SU-DHL-6 (cell line): ENCODE measurements around the gene CT47B1.
"Not testable (repeated sequence)": the region's sequence is repeated elsewhere in the genome, so short reads cannot be mapped to it uniquely, and the experiment has no call there.

ENCODE experiments used
- H2AFZ ChIP-seq: fragments of 200-600 bp; sonication (generic); 2 replicates; pipeline ENCODE4 v1.6.1; 2014; ENCODE audit warnings: low read depth, mild to moderate bottlenecking, moderate library complexity, mixed read lengths, antibody characterized with exemption, low read length; ENCODE audit not compliant: severe bottlenecking
- H3F3A ChIP-seq: fragments of 200-600 bp; shearing (Covaris generic); 2 replicates; pipeline ENCODE4 v1.6.0; 2016; ENCODE audit warnings: antibody characterized with exemption, mild to moderate bottlenecking; ENCODE audit not compliant: insufficient read depth
- H3K27ac ChIP-seq: fragments of 200-600 bp; sonication (generic); 2 replicates; pipeline ENCODE4 v1.5.1; 2016; ENCODE audit warnings: low read depth, mild to moderate bottlenecking, low read length, moderate library complexity, mixed read lengths
- H3K27me3 ChIP-seq: fragments of 200-600 bp; sonication (generic), shearing (Covaris generic); 2 replicates; pipeline ENCODE4 v1.6.0; 2014; ENCODE audit warnings: mild to moderate bottlenecking, low read length
- H3K36me3 ChIP-seq: fragments of 200-600 bp; sonication (generic); 2 replicates; pipeline ENCODE4 v1.6.1; 2014; ENCODE audit warnings: mild to moderate bottlenecking, low read length, mixed read lengths
- H3K4me2 ChIP-seq: fragments of 300-600, 200-600 bp; shearing (Covaris generic), sonication (generic); 2 replicates; pipeline ENCODE4 v1.6.0; 2014; ENCODE audit warnings: low read length, low read depth, mild to moderate bottlenecking; ENCODE audit not compliant: poor library complexity, severe bottlenecking
- H3K4me3 ChIP-seq: fragments of 200-600 bp; sonication (generic); 2 replicates; pipeline ENCODE4 v1.5.1; 2014; ENCODE audit warnings: antibody characterized with exemption, low read length, mild to moderate bottlenecking, mixed read lengths; ENCODE audit not compliant: insufficient read depth, poor library complexity, severe bottlenecking
- H3K79me2 ChIP-seq: fragments of 200-600 bp; sonication (generic); 2 replicates; pipeline ENCODE4 v1.6.1; 2014; ENCODE audit warnings: mild to moderate bottlenecking, low read length, moderate library complexity; ENCODE audit not compliant: insufficient read depth
- H3K9ac ChIP-seq: fragments of 200-600 bp; sonication (generic); 2 replicates; pipeline ENCODE4 v1.7.0; 2014; ENCODE audit warnings: mild to moderate bottlenecking, low read length
- H3K9me2 ChIP-seq: fragments of 200-600 bp; sonication (generic); replicated peaks from 2 replicates; pipeline ENCODE4 v1.6.1; 2014; ENCODE audit warnings: low read length; ENCODE audit not compliant: insufficient read depth
- H3K9me3 ChIP-seq: fragments of 200-600 bp; sonication (generic); 2 replicates; pipeline ENCODE4 v1.6.1; 2014; ENCODE audit warnings: low read length, mixed read lengths; ENCODE audit not compliant: insufficient read depth
- H4K20me1 ChIP-seq: fragments of 200-600 bp; sonication (generic); 2 replicates; pipeline ENCODE4 v1.6.1; 2014; ENCODE audit warnings: low read depth, mild to moderate bottlenecking, antibody characterized with exemption, low read length, moderate library complexity, mixed read lengths
- CTCF ChIP-seq: fragments of 200-600 bp; sonication (generic); IDR thresholded peaks from one replicate; pipeline ENCODE4 v1.5.1; 2017; ENCODE audit warnings: antibody characterized with exemption, mild to moderate bottlenecking, low read length, moderate library complexity; ENCODE audit not compliant: insufficient read depth, poor library complexity, severe bottlenecking
- EZH2phosphoT487 ChIP-seq: fragments of 200-600 bp; sonication (generic), shearing (Covaris generic); conservative IDR thresholded peaks from 2 replicates; pipeline ENCODE4 v1.6.1; 2018; ENCODE audit warnings: mild to moderate bottlenecking, antibody characterized with exemption, low read length, moderate library complexity, mixed read lengths

Gene CT47B1

GRCh38 chrX:120875766-120876165 lies at the start of gene CT47B1:
Gene CT47B1 (minus strand): TSS chrX:120875866. CDS start chrX:120875670, 196 bp downstream.
- H3K4me2 ChIP-seq, H3K27ac ChIP-seq, H3K36me3 ChIP-seq: not testable (repeated sequence)

GRCh38 chrX:120874678-120875557 lies 748 bp downstream of the CT47B1 start:
- Histone ChIP-seq H4K20me1 (no peaks in the 10 kb centered on the region), H3K36me3 (no peaks in the 10 kb centered on the region), H3K79me2 (no peaks in the 10 kb centered on the region), H3K4me3 (no peak overlapping the region), H3K4me2 (no peak overlapping the region), H3K9me3 (no peaks in the 10 kb centered on the region), H2AFZ (no peak overlapping the region), H3F3A (no peaks in the 10 kb centered on the region), H3K9me2 (no peaks in the 10 kb centered on the region), H3K9ac (no peak overlapping the region), H3K27ac (no peak overlapping the region), H3K27me3 (no peaks in the 10 kb centered on the region)
- no peak for TF ChIP-seq EZH2phosphoT487
- no peak for TF ChIP-seq CTCF

More at GRCh38 chrX:120875766-120876165, at the start of gene CT47B1:
- not testable (repeated sequence) for H3K9ac ChIP-seq, H3K79me2 ChIP-seq, H2AFZ ChIP-seq, H3K9me2 ChIP-seq, H4K20me1 ChIP-seq, H3K27me3 ChIP-seq, H3K4me3 ChIP-seq, H3F3A ChIP-seq, H3K9me3 ChIP-seq

GRCh38 chrX:120857240-120857639 lies 18.4 kb downstream of the CT47B1 start:
- Histone ChIP-seq H3K9ac (no peak overlapping the region), H3K27me3 (no peaks in the 10 kb centered on the region), H3K27ac (no peak overlapping the region), H3K4me2 (no peak overlapping the region), H3K4me3 (no peak overlapping the region), H3K36me3 (no peaks in the 10 kb centered on the region), H4K20me1 (no peaks in the 10 kb centered on the region), H2AFZ (no peak overlapping the region), H3F3A (no peaks in the 10 kb centered on the region), H3K9me3 (no peaks in the 10 kb centered on the region), H3K79me2 (no peaks in the 10 kb centered on the region), H3K9me2 (no peaks in the 10 kb centered on the region)
- TF ChIP-seq EZH2phosphoT487 (no peak), CTCF (no peak)

GRCh38 chrX:120840827-120841226 lies 34.8 kb downstream of the CT47B1 start:
- Histone ChIP-seq H3K4me2 (no peak overlapping the region), H3K36me3 (no peaks in the 10 kb centered on the region), H3K27me3 (no peaks in the 10 kb centered on the region), H3K79me2 (no peaks in the 10 kb centered on the region), H2AFZ (no peak overlapping the region), H3K9me3 (no peaks in the 10 kb centered on the region), H3K9me2 (no peaks in the 10 kb centered on the region), H3K27ac (no peak overlapping the region), H4K20me1 (no peaks in the 10 kb centered on the region), H3K9ac (no peak overlapping the region), H3F3A (no peaks in the 10 kb centered on the region), H3K4me3 (no peak overlapping the region)
- TF ChIP-seq CTCF (no peak), EZH2phosphoT487 (no peak)
